K562 (cell line): ENCODE data around the gene NET1. TPM values are rescaled to one million over a fixed set of nuclear protein-coding genes. Genes with fewer than 3 reads are reported as not detected.

Experiments
- ATAC-seq: fragments of 200-7000 bp; cut with Tn5 transposase; 3 replicates; pipeline ENCODE4 v1.9.1; 2020; ENCODE audit warnings: moderate library complexity
- BruUV-seq: library from RNA; stranded (reverse); fragments of 400-500 nt; replicated peaks from 2 replicates; lab custom pipeline; 2021; lab: Mats Ljungman, UMichigan
- CTCF ChIA-PET: fragments of 300-600 bp; formaldehyde crosslinking; extraction: SDS; loops from one replicate; lab custom pipeline; 2021; ENCODE audit warnings: low intra/inter-chr PET ratio; lab: Yijun Ruan, JAX
- POLR2A ChIA-PET: fragments of 300-600, 350-650 bp; sonication (Branson Sonifier 250); formaldehyde crosslinking; extraction: SDS; loops from one replicate; lab custom pipeline; 2021; ENCODE audit warnings: antibody characterized with exemption, inconsistent platforms; lab: Yijun Ruan, JAX
- DNase-seq, 4 experiments: peaks; one replicate each; pipeline versions ENCODE4 v3.0.0 to v3.0.0-alpha.2; 2011 to 2018; ENCODE audit warnings: low spot score in 3 of 4, mixed read lengths in 3 of 4; ENCODE audit errors: extremely low read depth in 1 of 4
- FAIRE-seq: peaks from 2 replicates; lab custom pipeline; 2011; peaks lifted over from hg19 to GRCh38; lab: Jason Lieb, UNC
- H2AFZ ChIP-seq: 2 replicates; pipeline ENCODE4 v1.6.0; 2011; ENCODE audit warnings: low read depth, low read length, control low read depth, inconsistent platforms
- H3K27ac ChIP-seq: fragments of 200-600 bp; 3 replicates; pipeline ENCODE4 v1.8.0; 2011; ENCODE audit warnings: low read depth, mild to moderate bottlenecking, control low read depth, inconsistent platforms, low read length, moderate library complexity, mixed read lengths; ENCODE audit errors: extremely low read depth
- H3K27me3 ChIP-seq, 2 experiments: fragments of 300-600 bp in 1 of 2; 2 replicates in 1 of 2; 3 replicates in 1 of 2; pipeline versions ENCODE4 v1.6.0 to v1.8.0; 2011; ENCODE audit warnings: inconsistent platforms in 2 of 2, low read length in 2 of 2, mild to moderate bottlenecking in 1 of 2, mixed read lengths in 1 of 2, moderate library complexity in 1 of 2; ENCODE audit not compliant: control insufficient read depth in 2 of 2, insufficient read depth in 2 of 2
- H3K36me3 ChIP-seq: fragments of 300-600 bp; 3 replicates; pipeline ENCODE4 v1.8.0; 2011; ENCODE audit warnings: mild to moderate bottlenecking, low read length, inconsistent platforms; ENCODE audit not compliant: control insufficient read depth, insufficient read depth
- H3K4me1 ChIP-seq, 2 experiments: fragments of 200-600 bp in 1 of 2; replicated peaks in 1 of 2; 2 replicates in 1 of 2; 3 replicates in 1 of 2; pipeline versions ENCODE4 v1.5.1 to v1.8.0; 2011; ENCODE audit warnings: inconsistent platforms in 2 of 2, low read length in 2 of 2, mild to moderate bottlenecking in 1 of 2, mixed read lengths in 1 of 2, moderate library complexity in 1 of 2; ENCODE audit not compliant: control insufficient read depth in 2 of 2, insufficient read depth in 2 of 2
- H3K4me2 ChIP-seq: 2 replicates; pipeline ENCODE4 v1.6.1; 2011; ENCODE audit warnings: low read length, control low read depth, inconsistent platforms, mixed read lengths; ENCODE audit not compliant: insufficient read depth
- H3K4me3 ChIP-seq: fragments of 200-600 bp; sonication (generic), shearing (Covaris generic); 2 replicates; pipeline ENCODE4 v1.5.1; 2016; ENCODE audit warnings: control low read depth, inconsistent platforms
- H3K79me2 ChIP-seq: fragments of 200-600 bp; 3 replicates; pipeline ENCODE4 v1.8.0; 2011; ENCODE audit warnings: low read length, inconsistent platforms; ENCODE audit not compliant: control insufficient read depth, insufficient read depth
- H3K9ac ChIP-seq, 2 experiments: 2 replicates each; pipeline versions ENCODE4 v1.6.0 to v1.6.1; 2011; ENCODE audit warnings: low read depth in 2 of 2, low read length in 2 of 2, control low read depth in 1 of 2, inconsistent platforms in 1 of 2, mild to moderate bottlenecking in 1 of 2, mixed read lengths in 1 of 2; ENCODE audit not compliant: insufficient read depth in 1 of 2
- H3K9me1 ChIP-seq: one replicate; pipeline ENCODE4 v1.6.0; 2011; ENCODE audit warnings: inconsistent platforms, mild to moderate bottlenecking, low read length, moderate library complexity; ENCODE audit not compliant: control insufficient read depth, insufficient read depth
- H3K9me3 ChIP-seq: replicated peaks from 2 replicates; pipeline ENCODE4 v1.5.1; 2011; ENCODE audit warnings: low read depth, low read length, inconsistent platforms; ENCODE audit not compliant: control insufficient read depth, insufficient read depth
- H4K20me1 ChIP-seq: replicated peaks from 2 replicates; pipeline ENCODE4 v1.6.1; 2011; ENCODE audit warnings: low read length, inconsistent platforms, mixed read lengths; ENCODE audit not compliant: control insufficient read depth, insufficient read depth
- ATF7 ChIP-seq: fragments of 450-650 bp; IDR thresholded peaks from 2 replicates; pipeline ENCODE4 v1.7.1; 2014; ENCODE audit warnings: mild to moderate bottlenecking, moderate library complexity
- BHLHE40 ChIP-seq: IDR thresholded peaks from 2 replicates; pipeline ENCODE4 v1.6.1; 2011; ENCODE audit warnings: low read length, improper control_type of control experiment
- CSDE1 ChIP-seq, 2 experiments: fragments of 450-650 bp; IDR thresholded peaks; 2 replicates each; pipeline ENCODE4 v1.6.1; 2016; ENCODE audit warnings: mild to moderate bottlenecking in 1 of 2
- CTBP1 ChIP-seq: fragments of 450-650 bp; IDR thresholded peaks from 2 replicates; pipeline ENCODE4 v1.6.1; 2016; ENCODE audit warnings: borderline replicate concordance
- FOSL1 ChIP-seq: fragments of 200-800 bp; sonication (Bioruptor generic); conservative IDR thresholded peaks from 2 replicates; pipeline ENCODE4 v1.6.1; 2016; ENCODE audit warnings: missing genetic modification characterization, missing compliant biosample characterization
- GMEB1 ChIP-seq: fragments of 250-450 bp; sonication (Bioruptor Pico); IDR thresholded peaks from 2 replicates; pipeline ENCODE4 v1.4.0; 2020; ENCODE audit warnings: mild to moderate bottlenecking
- MYNN ChIP-seq, 2 experiments: sonication (generic); formaldehyde crosslinking in 1 of 2; IDR thresholded peaks; 2 replicates each; pipeline versions ENCODE4 v1.5.0 to v1.6.1; 2016 to 2020; ENCODE audit warnings: antibody characterized with exemption in 1 of 2, missing genetic modification reagents in 1 of 2
- NR2C1 ChIP-seq, 2 experiments: fragments of 450-650 bp; IDR thresholded peaks; 2 replicates each; pipeline ENCODE4 v1.6.1; 2017; ENCODE audit warnings: mild to moderate bottlenecking in 2 of 2, antibody characterized with exemption in 1 of 2, inconsistent platforms in 1 of 2, missing compliant biosample characterization in 1 of 2, missing genetic modification characterization in 1 of 2
- RAD51 ChIP-seq: fragments of 450-650 bp; IDR thresholded peaks from 2 replicates; pipeline ENCODE4 v1.7.1; 2016; ENCODE audit warnings: low read depth, mild to moderate bottlenecking, borderline replicate concordance
- SAP30 ChIP-seq: fragments of 200-600 bp; sonication (generic); IDR thresholded peaks from 2 replicates; pipeline ENCODE4 v1.6.1; 2012; ENCODE audit warnings: borderline replicate concordance, low read depth, mild to moderate bottlenecking, moderate library complexity, low read length, control low read depth, inconsistent platforms; ENCODE audit not compliant: insufficient read depth, poor library complexity, severe bottlenecking
- SMAD4 ChIP-seq: fragments of 250-450 bp; sonication (Bioruptor Pico); conservative IDR thresholded peaks from 2 replicates; pipeline ENCODE4 v1.8.0; 2021; ENCODE audit warnings: inconsistent platforms, mild to moderate bottlenecking, moderate library complexity
- TAF7 ChIP-seq: fragments of 450-650 bp; IDR thresholded peaks from 2 replicates; pipeline ENCODE4 v1.6.1; 2016; ENCODE audit warnings: missing genetic modification characterization, missing compliant biosample characterization
- TARDBP ChIP-seq: fragments of 450-650 bp; IDR thresholded peaks from 2 replicates; pipeline ENCODE4 v1.6.1; 2016
- TCF7L2 ChIP-seq: fragments of 150-350 bp; IDR thresholded peaks from 2 replicates; pipeline ENCODE4 v1.6.1; 2016; ENCODE audit warnings: low read depth, mild to moderate bottlenecking, low read length, moderate library complexity
- ZBTB49 ChIP-seq: sonication (generic); formaldehyde crosslinking; IDR thresholded peaks from 2 replicates; pipeline ENCODE4 v1.8.0; 2022; ENCODE audit warnings: missing genetic modification reagents, mild to moderate bottlenecking, borderline replicate concordance
- ZEB2 ChIP-seq: fragments of 450-650 bp; IDR thresholded peaks from 2 replicates; pipeline ENCODE4 v1.6.1; 2016
- ZNF354B ChIP-seq: fragments of 250-450 bp; sonication (Bioruptor Pico); IDR thresholded peaks from 2 replicates; pipeline ENCODE4 v1.4.0; 2020
- ZNF436 ChIP-seq: fragments of 250-450, 450-650 bp; sonication (Bioruptor Pico); formaldehyde crosslinking; IDR thresholded peaks from 2 replicates; pipeline ENCODE4 v1.7.0; 2020; ENCODE audit warnings: mild to moderate bottlenecking
- WGBS: fragments of 100-300 bp; shearing (Covaris generic); methylation state at CpG from one replicate; pipeline ENCODE4 v1.1.6; 2016; ENCODE audit warnings: low coverage, mixed read lengths; ENCODE audit not compliant: insufficient coverage; ENCODE audit errors: missing lambda C conversion rate; 5-methylcytosine and 5-hydroxymethylcytosine counted together
- in situ Hi-C: fragments of 300-500 bp; cut with MboI; formaldehyde crosslinking; loops from 4 replicates; pipeline ENCODE4 v1.15.0; 2018; ENCODE audit warnings: inconsistent platforms, mixed read lengths
- intact Hi-C: fragments of 100-400 bp; cut with micrococcal nuclease; formaldehyde crosslinking; loops from 2 replicates; pipeline ENCODE4 v1.14.2; 2022
- polyA plus RNA-seq, 8 experiments: library from polyadenylated mRNA; depleted of rRNA in 4 of 8; stranded (reverse) in 5 of 8; unstranded in 3 of 8; fragments of >200 nt; fragmentation: Nextera tagmentation in 2 of 8; fragmentation: Illumina TruSeq in 1 of 8; extraction: Ambion mirVana in 2 of 8; extraction: Trizol in 1 of 8; gene quantifications; 2 replicates each; pipeline versions ENCODE4 v1.2.1 to v1.2.3, GENCODE V29; 2011 to 2014; ENCODE audit warnings: inconsistent platforms in 1 of 8, missing spikeins in 1 of 8
- total RNA-seq, 7 experiments: library from RNA; depleted of rRNA in 6 of 7; stranded (reverse); fragments of >200 nt in 6 of 7; fragmentation: Illumina TruSeq in 2 of 7; extraction: Trizol in 2 of 7; gene quantifications; 2 replicates each; pipeline versions ENCODE4 v1.2.1 to v1.2.3, GENCODE V29; 2011 to 2021; ENCODE audit warnings: low replicate concordance in 1 of 7

The NET1 gene
- total and polyA plus RNA-seq, 9 of the 15 experiments (the other 6 are each of a cell fraction or from before 2014, with no cell fraction given), result 47.4 to 258 (median 106) TPM

GRCh38 chr10:5488272-5489161 lies 76.2 kb downstream of the NET1 start:
- Histone ChIP-seq H2AFZ (peak overlapping the region; percentile 87), H4K20me1 (no peaks in the 10 kb centered on the region), H3K4me1 (peaks cover 20 to 53% of the 10 kb centered on the region in 2 experiments; a peak in 4 of 5 replicates), H3K27me3 (no peaks in the 10 kb centered on the region), H3K9ac (peak overlapping the region; percentile 14 to 96), H3K79me2 (peaks cover 49% of the 10 kb centered on the region), H3K4me3 (no peak overlapping the region), H3K27ac (peak overlapping the region; percentile 82; the same call in 2 of the 3 replicates), H3K9me1 (no peaks in the 10 kb centered on the region), H3K36me3 (peaks cover 20% of the 10 kb centered on the region), H3K9me3 (no peaks in the 10 kb centered on the region), H3K4me2 (peak overlapping the region; percentile 93)
- WGBS, result 73% methylated on average over 21 of the region's 27 CpGs
- FAIRE-seq (peak; percentile 54), ATAC-seq (no peak), DNase-seq (peak in 2 of 4 experiments; percentile 39 to 41)
- ChIA-PET POLR2A (interaction anchor here (0.7 to 1.5 kb wide), 3 partner anchors 11 to 13 kb away, joined by 3 to 7 read pairs (median 3); partner anchors contain the start of gene CALML5), CTCF (no interaction called here)
- no TSS peak for BruUV-seq
- in situ Hi-C loops, result no loop called here
- intact Hi-C loops, result no loop called here
- TF ChIP-seq ZNF354B (CRISPR knock-in tag) (no peak), ATF7 (0 out of 2 replicates have a peak, but pooled peaks have one; percentile 9), BHLHE40 (0 out of 2 replicates have a peak, but pooled peaks have one; percentile 7), ZEB2 (0 out of 2 replicates have a peak, but pooled peaks have one; percentile 26), RAD51 (no peak), ZBTB49 (no peak), TCF7L2 (no peak), CTBP1 (0 out of 2 replicates have a peak, but pooled peaks have one; percentile 18), TAF7 (tag) (no peak), SAP30 (no peak), NR2C1 (IDR thresholded peaks at IDR 0.05) (peak; percentile 88), NR2C1 (tag; IDR thresholded peaks at IDR 0.05) (peak; percentile 88), GMEB1 (no peak), SMAD4 (CRISPR knock-in tag) (0 out of 2 replicates have a peak, but pooled peaks have one; percentile 16), CSDE1 (IDR thresholded peaks at IDR 0.05) (no peak), TARDBP (no peak), MYNN (IDR thresholded peaks at IDR 0.05) (no peak), MYNN (CRISPR knock-in tag; IDR thresholded peaks at IDR 0.05) (no peak), ZNF436 (CRISPR knock-in tag) (no peak), FOSL1 (tag) (0 out of 2 replicates have a peak, but pooled peaks have one; percentile 21)
